H9 (cell line): Measurements from ENCODE around the gene GALNT10. TPM values are rescaled to one million over a fixed set of nuclear protein-coding genes. Genes with fewer than 3 reads are reported as not detected.

Experiments used
- DNase-seq: peaks from one replicate; pipeline ENCODE4 v3.0.0-alpha.2; 2017
- H2AFZ ChIP-seq: one replicate; pipeline ENCODE4 v1.6.1; 2013; ENCODE audit warnings: mild to moderate bottlenecking, low read length, control low read depth, moderate library complexity
- H2AK5ac ChIP-seq: 2 replicates; pipeline ENCODE4 v1.6.1; 2013; ENCODE audit warnings: low read length, control low read depth, mixed read lengths; ENCODE audit not compliant: insufficient read length
- H2BK120ac ChIP-seq: one replicate; pipeline ENCODE4 v1.6.1; 2013; ENCODE audit warnings: low read depth, mild to moderate bottlenecking, low read length, control low read depth, inconsistent platforms; ENCODE audit not compliant: poor library complexity, severe bottlenecking
- H2BK12ac ChIP-seq: 2 replicates; pipeline ENCODE4 v1.6.1; 2013; ENCODE audit warnings: low read length, control low read depth, mixed read lengths, low read depth; ENCODE audit not compliant: insufficient read length
- H2BK15ac ChIP-seq: 2 replicates; pipeline ENCODE4 v1.6.1; 2013; ENCODE audit warnings: low read depth, low read length, control low read depth
- H2BK20ac ChIP-seq: one replicate; pipeline ENCODE4 v1.6.1; 2013; ENCODE audit warnings: low read depth, mild to moderate bottlenecking, low read length, control low read depth, inconsistent platforms; ENCODE audit not compliant: poor library complexity, severe bottlenecking
- H2BK5ac ChIP-seq: 2 replicates; pipeline ENCODE4 v1.6.1; 2013; ENCODE audit warnings: low read length, control low read depth, mixed read lengths; ENCODE audit not compliant: insufficient read length
- H3K14ac ChIP-seq: 2 replicates; pipeline ENCODE4 v1.6.1; 2013; ENCODE audit warnings: low read length, control low read depth; ENCODE audit not compliant: insufficient read depth
- H3K18ac ChIP-seq: 2 replicates; pipeline ENCODE4 v1.6.1; 2013; ENCODE audit warnings: low read depth, mild to moderate bottlenecking, mixed read lengths, low read length, control low read depth; ENCODE audit not compliant: insufficient read length
- H3K23ac ChIP-seq: 2 replicates; pipeline ENCODE4 v1.6.1; 2013; ENCODE audit warnings: low read length, control low read depth, mixed read lengths, low read depth; ENCODE audit not compliant: insufficient read length
- H3K23me2 ChIP-seq: 2 replicates; pipeline ENCODE4 v1.6.1; 2013; ENCODE audit warnings: low read depth, mild to moderate bottlenecking, mixed read lengths, low read length, control low read depth; ENCODE audit not compliant: insufficient read length, poor library complexity, severe bottlenecking
- H3K27ac ChIP-seq: 2 replicates; pipeline ENCODE4 v1.5.1; 2013; ENCODE audit warnings: low read length, control low read depth, mixed read lengths, low read depth; ENCODE audit not compliant: insufficient read length
- H3K27me3 ChIP-seq: 2 replicates; pipeline ENCODE4 v1.6.1; 2013; ENCODE audit warnings: low read length, control low read depth, inconsistent platforms; ENCODE audit not compliant: insufficient read depth
- H3K4ac ChIP-seq: 2 replicates; pipeline ENCODE4 v1.6.1; 2013; ENCODE audit warnings: low read depth, mild to moderate bottlenecking, control low read depth, inconsistent platforms, low read length, moderate library complexity
- H3K4me1 ChIP-seq: 2 replicates; pipeline ENCODE4 v1.6.1; 2013; ENCODE audit warnings: low read length, control low read depth, inconsistent platforms; ENCODE audit not compliant: insufficient read depth
- H3K4me2 ChIP-seq: 2 replicates; pipeline ENCODE4 v1.6.1; 2013; ENCODE audit warnings: low read length, control low read depth, mixed read lengths; ENCODE audit not compliant: insufficient read length, insufficient read depth
- H3K56ac ChIP-seq: 2 replicates; pipeline ENCODE4 v1.6.1; 2013; ENCODE audit warnings: low read depth, mild to moderate bottlenecking, mixed read lengths, low read length, control low read depth; ENCODE audit not compliant: insufficient read length
- H3K79me1 ChIP-seq: 2 replicates; pipeline ENCODE4 v1.6.1; 2013; ENCODE audit warnings: low read depth, mild to moderate bottlenecking, moderate library complexity, low read length, control low read depth, inconsistent platforms; ENCODE audit not compliant: insufficient read depth, poor library complexity, severe bottlenecking
- H3K79me2 ChIP-seq: 2 replicates; pipeline ENCODE4 v1.6.1; 2013; ENCODE audit warnings: low read length, control low read depth, inconsistent platforms; ENCODE audit not compliant: insufficient read depth
- H3K9ac ChIP-seq: 2 replicates; pipeline ENCODE4 v1.6.1; 2013; ENCODE audit warnings: low read length, control low read depth, mixed read lengths; ENCODE audit not compliant: insufficient read length; ENCODE audit errors: extremely low read depth
- H3K9me3 ChIP-seq: one replicate; pipeline ENCODE4 v1.6.1; 2013; ENCODE audit warnings: low read depth, low read length, inconsistent platforms; ENCODE audit not compliant: control insufficient read depth
- H3T11ph ChIP-seq: one replicate; pipeline ENCODE4 v1.6.1; 2013; ENCODE audit warnings: mild to moderate bottlenecking, low read length, control low read depth, inconsistent platforms
- H4K20me1 ChIP-seq: one replicate; pipeline ENCODE4 v1.6.1; 2013; ENCODE audit not compliant: control insufficient read depth, insufficient read length, insufficient read depth
- H4K5ac ChIP-seq: 2 replicates; pipeline ENCODE4 v1.6.1; 2013; ENCODE audit warnings: low read depth, mild to moderate bottlenecking, mixed read lengths, low read length, control low read depth; ENCODE audit not compliant: insufficient read length
- H4K8ac ChIP-seq: replicated peaks from 2 replicates; pipeline ENCODE4 v1.6.1; 2013; ENCODE audit warnings: low read length, control low read depth, mixed read lengths, low read depth; ENCODE audit not compliant: insufficient read length
- H4K91ac ChIP-seq: 2 replicates; pipeline ENCODE4 v1.6.1; 2013; ENCODE audit warnings: low read depth, mild to moderate bottlenecking, moderate library complexity, mixed read lengths, low read length, control low read depth; ENCODE audit not compliant: insufficient read length
- H3K27ac Mint-ChIP-seq, 3 experiments: 2 replicates in 2 of 3; 3 replicates in 1 of 3; pipeline ENCODE4 v1.8.0; 2020 to 2021; ENCODE audit warnings: mixed read lengths in 3 of 3, mild to moderate bottlenecking in 1 of 3, moderate library complexity in 1 of 3
- H3K27me3 Mint-ChIP-seq: 2 replicates; pipeline ENCODE4 v1.8.0; 2021; ENCODE audit warnings: low read depth, mild to moderate bottlenecking, moderate library complexity, mixed read lengths
- H3K36me3 Mint-ChIP-seq, 3 experiments: 2 replicates in 2 of 3; 3 replicates in 1 of 3; pipeline ENCODE4 v1.8.0; 2020 to 2021; ENCODE audit warnings: low read depth in 3 of 3, mixed read lengths in 3 of 3; ENCODE audit not compliant: insufficient read depth in 1 of 3
- H3K4me1 Mint-ChIP-seq, 2 experiments: 2 replicates each; pipeline ENCODE4 v1.8.0; 2020; ENCODE audit warnings: mixed read lengths in 2 of 2
- H3K4me3 Mint-ChIP-seq, 2 experiments: 2 replicates in 1 of 2; 3 replicates in 1 of 2; pipeline ENCODE4 v1.8.0; 2020 to 2021; ENCODE audit warnings: mild to moderate bottlenecking in 2 of 2, mixed read lengths in 2 of 2, moderate library complexity in 1 of 2
- H3K9me3 Mint-ChIP-seq, 2 experiments: 2 replicates in 1 of 2; 3 replicates in 1 of 2; pipeline ENCODE4 v1.8.0; 2020; ENCODE audit warnings: mild to moderate bottlenecking in 2 of 2, mixed read lengths in 2 of 2, moderate library complexity in 1 of 2
- CTCF ChIP-seq: fragments of 200-600 bp; sonication (generic); conservative IDR thresholded peaks from 3 replicates; pipeline ENCODE4 v1.8.0; 2021; ENCODE audit warnings: antibody characterized with exemption, mild to moderate bottlenecking
- WGBS: extraction: QIAGEN DNeasy Blood & Tissue Kit; methylation state at CpG from one replicate; pipeline ENCODE4 v1.1.7; 2013; ENCODE audit warnings: missing lambda C conversion rate, low lambda C conversion rate, mixed read lengths; ENCODE audit not compliant: insufficient read length; ENCODE audit errors: extremely low coverage; 5-methylcytosine and 5-hydroxymethylcytosine counted together
- total RNA-seq: library from RNA; stranded (reverse); gene quantifications from 2 replicates; pipeline ENCODE4 v1.2.1, GENCODE V29; 2021

Gene GALNT10
- total RNA-seq, 1 experiment from 2014 or later, result 15.4 TPM

- no peak overlapping the region for H3K9ac ChIP-seq
- no peak overlapping the region for H2BK15ac ChIP-seq
- no peak overlapping the region for H3K14ac ChIP-seq
- H3K79me2 ChIP-seq, result no peaks in the 10 kb centered on the region; the same call in 1 of the 2 replicates
- no peak for TF ChIP-seq CTCF
- H3K23me2 ChIP-seq, result no peaks in the 10 kb centered on the region
- H3K4me1 ChIP-seq, result peaks cover 5% of the 10 kb centered on the region; the same call in 1 of the 2 replicates
- no peak overlapping the region for H3T11ph ChIP-seq
- Mint-ChIP-seq H3K27ac (no peak overlapping the region), H3K9me3 (no peaks in the 10 kb centered on the region), H3K27me3 (no peaks in the 10 kb centered on the region), H3K4me1 (peaks cover 34 to 41% of the 10 kb centered on the region in 2 experiments), H3K4me3 (no peak overlapping the region), H3K36me3 (peaks cover 0 to 3% (median 0%) of the 10 kb centered on the region in 3 experiments; a peak in 3 of 7 replicates)
- H2BK20ac ChIP-seq, result no peak overlapping the region
- no peak for DNase-seq
- H2BK5ac ChIP-seq, result no peak overlapping the region
- no peak overlapping the region for H4K91ac ChIP-seq
- no peak overlapping the region for H2AK5ac ChIP-seq
- H4K8ac ChIP-seq, result no peak overlapping the region
- no peak overlapping the region for H3K23ac ChIP-seq
- H4K5ac ChIP-seq, result no peak overlapping the region
- no peaks in the 10 kb centered on the region for H3K27me3 ChIP-seq
- no peak overlapping the region for H3K18ac ChIP-seq
- H2AFZ ChIP-seq, result no peak overlapping the region
- H4K20me1 ChIP-seq, result no peaks in the 10 kb centered on the region
- H3K4ac ChIP-seq, result no peak overlapping the region
- H2BK12ac ChIP-seq, result no peak overlapping the region
- no peaks in the 10 kb centered on the region for H3K79me1 ChIP-seq
- H3K9me3 ChIP-seq, result no peaks in the 10 kb centered on the region
- no peak overlapping the region for H3K27ac ChIP-seq
- no peak overlapping the region for H3K4me2 ChIP-seq
- WGBS, result no CpG with 5 or more reads among the region's 7 CpGs
- H3K56ac ChIP-seq, result no peak overlapping the region
- no peak overlapping the region for H2BK120ac ChIP-seq
Observed at GRCh38 chr5:154201108-154201769, 10.7 kb downstream of the GALNT10 start.
